ENCODE results near the gene TMEM132A. TPM values are rescaled to one million over a fixed set of nuclear protein-coding genes. Genes with fewer than 3 reads are reported as not detected.

Gene TMEM132A
- total RNA-seq = not detected

GRCh38 chr11:60924110-60924905, at the start of gene TMEM132A:
TMEM132A (plus strand) TSS chr11:60924460; CDS start chr11:60924634, 174 bp downstream.
- no peak for DNase-seq

- DNase-seq = no peak
Observed at GRCh38 chr11:60875366-60876167, 48.7 kb upstream of the TMEM132A start.

GRCh38 chr11:60876168-60876485, 48.1 kb upstream of the TMEM132A start:
- DNase-seq = no peak

- no peak for DNase-seq
Observed at GRCh38 chr11:60878245-60879101, 45.8 kb upstream of the TMEM132A start.

- DNase-seq = no peak
Observed at GRCh38 chr11:60879104-60879503, 45.2 kb upstream of the TMEM132A start.

- DNase-seq = no peak
Observed at GRCh38 chr11:60879971-60880588, 44.2 kb upstream of the TMEM132A start.

GRCh38 chr11:60880643-60881282, 43.5 kb upstream of the TMEM132A start:
- DNase-seq = no peak

GRCh38 chr11:60887556-60887955, 36.7 kb upstream of the TMEM132A start:
- DNase-seq = no peak

- DNase-seq = no peak
Observed at GRCh38 chr11:60889869-60890311, 34.4 kb upstream of the TMEM132A start.

- DNase-seq = no peak
Observed at GRCh38 chr11:60890696-60891095, 33.6 kb upstream of the TMEM132A start.

- no peak for DNase-seq
Observed at GRCh38 chr11:60891103-60891741, 33.0 kb upstream of the TMEM132A start.

- DNase-seq = no peak
Observed at GRCh38 chr11:60895687-60896086, 28.6 kb upstream of the TMEM132A start.

- no peak for DNase-seq
Observed at GRCh38 chr11:60897496-60897895, 26.8 kb upstream of the TMEM132A start.

- no peak for DNase-seq
Observed at GRCh38 chr11:60899046-60899936, 25.0 kb upstream of the TMEM132A start.

GRCh38 chr11:60899977-60900376, 24.3 kb upstream of the TMEM132A start:
- DNase-seq = no peak

- no peak for DNase-seq
Observed at GRCh38 chr11:60900673-60901404, 23.4 kb upstream of the TMEM132A start.

GRCh38 chr11:60902625-60903024, 21.6 kb upstream of the TMEM132A start:
- no peak for DNase-seq

- DNase-seq = no peak
Observed at GRCh38 chr11:60905047-60905446, 19.2 kb upstream of the TMEM132A start.

GRCh38 chr11:60905551-60906113, 18.6 kb upstream of the TMEM132A start:
- no peak for DNase-seq

Measured in effector CD4-positive, alpha-beta T cell (primary cell).